NCI-H1436 treated with DMSO at 0.1 percent for 48 hours (cell line): Measurements from ENCODE around the gene OR8B8.
"Not testable (repeated sequence)": the region's sequence is repeated elsewhere in the genome, so short reads cannot be mapped to it uniquely, and the experiment has no call there.

Experiments
- DNase-seq: peaks from one replicate; lab custom pipeline; 2025; lab: John Stamatoyannopoulos, UW

Gene OR8B8, protein sequence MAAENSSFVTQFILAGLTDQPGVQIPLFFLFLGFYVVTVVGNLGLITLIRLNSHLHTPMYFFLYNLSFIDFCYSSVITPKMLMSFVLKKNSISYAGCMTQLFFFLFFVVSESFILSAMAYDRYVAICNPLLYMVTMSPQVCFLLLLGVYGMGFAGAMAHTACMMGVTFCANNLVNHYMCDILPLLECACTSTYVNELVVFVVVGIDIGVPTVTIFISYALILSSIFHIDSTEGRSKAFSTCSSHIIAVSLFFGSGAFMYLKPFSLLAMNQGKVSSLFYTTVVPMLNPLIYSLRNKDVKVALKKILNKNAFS

DNA sequence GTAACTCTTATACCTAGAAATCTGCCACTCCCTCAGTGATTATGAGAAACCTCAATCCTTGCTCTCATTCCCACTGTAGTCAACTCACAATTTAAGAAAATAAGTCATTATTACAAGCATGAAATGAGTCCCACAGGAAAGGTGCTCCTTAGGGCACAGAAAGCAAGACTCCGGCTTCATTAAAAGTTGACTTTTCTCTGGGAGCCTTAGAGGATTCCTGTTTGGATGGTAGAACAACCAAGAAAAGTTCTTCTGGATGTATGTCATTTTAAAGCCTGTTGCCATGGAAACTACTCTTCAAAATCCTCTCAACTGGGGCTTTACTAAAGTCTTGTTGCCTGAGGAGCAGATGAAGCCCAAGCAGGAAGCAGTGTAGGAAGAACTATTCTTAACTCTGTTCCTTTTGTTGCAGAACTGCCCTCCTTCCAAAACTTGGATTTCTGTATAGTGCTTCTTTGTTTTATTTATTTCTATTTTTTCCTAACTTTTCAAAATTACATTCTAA lies at the start of gene OR8B8:
Gene OR8B8, minus strand, starts transcription at position 51 of the 505 bp plus-strand sequence. CDS start 4,611 bp downstream, outside the sequence.
- DNase-seq, result no peak

DNA sequence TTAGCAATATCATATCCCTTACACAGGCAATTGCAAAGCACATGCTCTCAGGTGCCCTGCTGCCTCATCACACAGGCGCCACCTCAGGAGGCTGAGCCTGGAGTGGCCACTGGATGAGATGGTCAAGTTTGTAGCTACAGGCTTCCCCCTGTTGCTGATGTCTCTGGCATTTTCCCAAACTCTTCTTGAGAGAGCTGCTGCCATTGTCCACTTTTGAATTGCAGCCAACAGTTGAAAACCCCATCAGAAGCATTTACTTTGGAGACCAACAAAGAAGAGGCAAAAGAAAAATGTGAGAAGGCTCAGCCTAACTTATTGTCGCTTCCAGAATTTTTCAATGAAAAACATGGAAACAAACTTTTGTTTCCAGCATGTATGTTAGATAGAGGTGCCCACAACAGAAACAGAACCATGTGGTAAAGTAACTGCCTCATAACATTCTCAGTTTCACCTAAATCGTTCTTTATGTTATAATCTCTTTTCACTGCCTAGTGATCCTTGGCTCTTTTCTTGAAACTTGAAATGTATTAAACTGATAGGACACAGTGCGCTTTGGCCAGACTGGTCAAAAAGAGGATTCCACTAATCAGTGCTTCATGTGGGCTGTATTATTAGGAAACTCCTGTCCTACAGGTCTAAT lies 47.6 kb upstream of the OR8B8 start:
- no peak for DNase-seq

DNA sequence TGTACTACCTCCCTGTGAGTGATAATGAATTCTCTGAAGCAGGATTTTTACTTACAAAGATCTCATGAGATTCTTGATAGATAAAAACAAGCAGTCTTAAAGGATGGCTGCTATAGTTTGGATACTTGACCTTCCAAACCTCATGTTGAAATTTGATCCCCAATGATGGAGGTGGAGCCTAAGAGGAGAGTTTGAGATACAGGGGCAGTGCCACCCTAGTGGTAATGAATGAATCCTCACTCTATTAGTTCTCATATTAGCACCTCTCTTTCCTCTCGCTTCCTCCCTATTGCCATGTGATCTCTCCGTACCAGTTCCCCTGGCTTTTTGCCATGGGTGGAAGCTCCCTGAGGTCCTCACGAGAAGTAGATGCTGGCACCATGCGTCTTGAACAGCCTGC lies 37.9 kb upstream of the OR8B8 start:
- no peak for DNase-seq

DNA sequence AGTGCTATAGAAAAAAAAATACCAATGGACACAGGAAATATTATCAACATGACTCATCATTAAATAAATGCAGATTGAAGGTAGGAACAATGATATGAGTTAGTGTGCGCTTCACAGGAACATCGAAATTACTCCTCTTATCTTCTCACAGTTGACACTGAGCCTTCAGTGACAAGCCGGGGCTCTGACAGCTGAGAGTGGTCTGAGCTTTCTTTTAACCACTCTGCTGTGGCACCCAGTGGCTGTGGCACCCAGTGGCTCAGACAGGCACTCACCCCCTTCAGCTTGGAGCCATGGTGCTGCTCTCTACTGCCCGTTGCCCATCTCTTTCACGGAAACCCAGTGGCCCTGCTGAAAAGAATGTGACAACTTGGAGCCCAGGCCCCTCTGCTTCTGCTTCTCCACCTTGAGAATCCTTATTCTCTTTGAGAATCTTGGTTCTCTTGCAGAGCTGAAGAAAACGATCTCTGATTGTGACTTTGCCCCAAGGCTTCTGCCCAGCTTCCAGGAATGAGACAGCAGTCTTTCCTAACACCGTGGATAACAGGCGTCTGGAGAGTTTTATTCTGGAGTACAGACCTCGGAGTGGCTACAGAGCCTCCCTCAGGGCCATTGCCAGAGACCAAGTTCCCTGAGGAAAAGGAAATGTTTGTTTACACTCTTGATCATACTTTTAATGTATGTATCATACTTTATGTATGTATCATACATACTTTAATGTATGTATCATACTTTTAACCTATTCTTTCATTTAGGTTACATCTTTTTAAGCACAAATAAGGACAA lies 37.1 kb upstream of the OR8B8 start:
- no peak for DNase-seq

DNA sequence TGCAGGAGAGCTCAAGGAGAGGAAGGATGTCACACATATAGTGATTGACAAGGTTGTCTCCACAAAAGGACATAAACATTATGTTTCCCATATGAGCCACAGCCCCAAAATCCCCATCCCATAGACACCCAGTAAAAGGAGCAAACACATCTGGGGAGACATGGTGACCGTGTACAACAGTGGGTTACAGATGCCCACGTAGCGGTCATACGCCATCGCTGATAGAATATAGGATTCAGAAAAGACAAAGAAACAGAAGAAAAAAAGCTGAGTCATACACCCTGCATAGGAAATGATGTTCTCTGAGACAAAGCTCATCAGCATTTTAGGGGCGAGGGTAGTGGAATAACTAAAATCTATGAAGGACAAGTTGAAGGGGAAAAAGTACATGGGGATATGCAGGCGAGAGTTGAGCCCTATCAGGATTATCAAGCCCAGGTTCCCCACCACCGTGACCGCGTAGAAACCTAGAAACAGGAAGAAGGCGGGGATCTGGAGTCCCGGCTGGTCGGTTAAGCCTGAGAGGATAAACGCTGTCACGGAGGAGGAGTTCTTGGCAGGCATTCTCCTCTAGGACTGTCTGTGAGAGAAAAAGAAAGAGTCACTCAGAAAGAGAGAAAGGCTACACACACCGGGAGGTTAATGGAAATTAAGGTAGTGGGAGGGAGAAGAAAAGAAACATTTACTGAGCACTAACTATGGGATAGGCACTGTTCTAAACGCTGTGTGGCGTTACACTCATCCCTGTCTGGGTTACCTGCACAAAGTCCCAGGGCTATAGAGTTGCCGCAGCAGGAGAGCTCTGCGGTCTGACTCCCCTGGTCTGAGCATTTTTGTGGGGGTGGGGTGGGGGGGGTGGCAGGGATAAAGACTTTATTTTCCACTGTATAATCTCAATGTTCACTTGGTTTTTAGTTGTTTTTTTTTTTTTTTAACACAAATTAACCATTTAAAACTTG lies 36.1 kb upstream of the OR8B8 start:
- no peak for DNase-seq

DNA sequence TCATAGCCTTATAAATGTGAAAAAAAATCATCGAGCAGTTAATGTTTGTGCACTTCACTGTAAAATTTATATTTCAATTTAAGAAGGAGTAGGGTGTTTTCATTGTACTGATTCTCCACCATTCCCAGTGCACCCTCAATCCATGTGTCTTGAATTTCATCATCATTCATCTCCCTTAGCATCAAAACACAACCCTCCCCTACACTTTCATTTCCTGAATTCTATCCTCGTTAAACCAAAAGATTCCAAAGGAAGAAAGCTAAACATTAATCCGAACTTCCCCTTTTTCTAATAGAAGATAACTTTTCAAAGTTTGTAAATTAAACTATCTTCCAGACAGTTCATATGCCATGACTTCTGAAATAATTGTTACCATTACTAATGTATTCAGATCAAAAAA lies 34.1 kb upstream of the OR8B8 start:
- DNase-seq, result no peak

DNA sequence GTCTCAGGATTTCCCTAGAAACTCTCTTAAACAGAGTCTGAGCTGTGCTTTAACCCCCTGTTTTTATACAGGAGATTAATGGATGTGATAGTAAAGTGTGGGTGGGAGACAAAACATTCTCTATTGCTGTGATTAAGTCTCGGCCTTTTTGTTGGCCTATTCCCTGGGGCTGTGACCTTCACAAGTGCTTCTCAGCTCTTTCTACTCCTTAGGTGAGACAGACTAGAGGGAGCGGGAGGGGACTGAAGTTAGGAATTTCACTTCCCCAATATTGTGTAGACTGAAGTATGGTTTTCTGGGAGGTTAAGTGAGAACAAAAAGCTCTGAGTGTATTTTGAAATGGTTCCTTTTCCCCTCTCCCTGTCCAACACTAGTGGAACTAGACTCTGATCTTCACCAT lies 29.8 kb upstream of the OR8B8 start:
- no peak for DNase-seq

DNA sequence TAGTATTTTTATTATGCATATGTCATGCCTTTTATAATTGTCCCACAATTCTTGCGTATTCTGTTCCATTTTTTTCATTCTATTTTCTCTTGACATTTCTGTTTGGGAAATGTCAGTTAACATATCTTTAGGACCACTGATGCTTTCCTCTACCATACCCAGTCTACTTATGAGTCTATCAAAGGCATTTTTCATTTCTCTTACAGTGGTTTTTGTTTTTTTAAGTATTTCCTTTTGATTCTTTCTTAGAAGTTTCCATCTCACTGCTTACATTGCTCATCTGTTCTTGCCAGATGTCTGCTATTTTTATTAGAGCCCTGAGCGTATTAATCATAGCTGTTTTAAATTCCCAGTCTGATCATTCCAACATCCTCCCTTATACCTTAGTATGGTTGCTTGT lies 29.3 kb upstream of the OR8B8 start:
- DNase-seq, result no peak

DNA sequence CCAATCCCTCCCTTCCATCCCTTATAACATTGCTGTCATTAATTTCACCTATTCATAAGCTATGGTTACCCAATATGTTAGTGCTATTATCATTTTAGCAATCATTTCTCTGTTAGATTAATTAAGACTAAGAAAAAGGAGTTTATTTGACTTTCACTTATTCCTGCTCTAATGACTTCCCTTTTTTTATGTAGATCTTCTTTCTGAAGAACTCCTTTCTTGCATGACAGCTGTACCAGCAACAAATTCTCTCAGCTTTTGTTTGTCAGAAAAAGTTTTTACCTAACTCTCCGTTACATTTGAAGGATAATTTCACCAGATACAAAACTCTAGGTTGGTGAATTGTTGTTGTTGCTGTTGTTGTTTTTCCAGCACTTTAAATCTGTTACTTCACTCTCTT lies 28.6 kb upstream of the OR8B8 start:
- no peak for DNase-seq

DNA sequence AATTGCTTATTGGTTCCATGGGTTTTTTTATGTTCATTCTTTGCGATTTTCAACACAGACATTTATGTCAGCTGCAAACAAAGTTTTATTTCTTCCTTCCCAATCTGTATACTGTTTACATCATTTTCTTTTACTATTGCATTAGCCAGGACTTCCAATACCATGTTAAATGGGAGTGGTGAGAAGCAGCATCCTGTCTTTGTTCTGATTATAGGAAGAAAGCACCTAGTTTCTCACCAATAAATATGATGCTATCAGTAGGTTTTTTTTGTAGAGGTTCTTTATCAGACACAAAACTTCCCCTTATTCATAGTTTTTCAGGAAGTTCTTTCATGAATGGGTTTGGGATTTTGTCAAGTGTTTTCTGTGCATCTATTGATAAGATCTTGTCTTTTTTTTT lies 28.0 kb upstream of the OR8B8 start:
- no peak for DNase-seq

DNA sequence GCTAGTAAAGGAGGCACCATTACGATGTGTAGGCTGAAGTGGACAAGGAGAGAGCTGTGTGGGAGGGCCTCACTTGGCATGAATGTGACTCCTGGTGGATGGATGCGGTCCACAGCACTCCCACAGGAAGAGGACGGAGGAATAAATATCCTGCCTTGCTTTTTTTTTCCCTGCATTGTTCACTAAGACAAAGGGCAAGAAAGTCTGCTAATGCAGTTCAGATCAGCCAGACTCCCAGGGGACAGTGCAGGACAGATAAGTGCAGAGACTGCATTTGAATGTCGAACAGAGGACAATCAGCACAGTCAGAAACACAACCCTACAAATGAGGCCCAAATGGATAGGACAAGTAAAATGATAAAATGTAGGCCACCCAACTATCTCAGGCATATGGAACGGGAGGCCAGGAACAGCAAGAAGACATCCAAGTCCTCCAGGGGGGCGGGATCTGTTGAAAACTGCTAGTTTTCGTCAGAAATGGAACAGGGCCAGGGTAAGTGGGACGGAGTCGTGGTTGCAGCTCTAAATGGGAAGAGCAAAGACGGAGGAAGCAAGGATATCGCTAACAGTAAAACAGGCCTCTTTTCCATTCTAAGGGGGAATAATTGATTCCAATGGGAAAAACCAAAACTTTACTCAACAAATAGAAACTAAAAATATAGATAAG lies 25.2 kb upstream of the OR8B8 start:
- no peak for DNase-seq

DNA sequence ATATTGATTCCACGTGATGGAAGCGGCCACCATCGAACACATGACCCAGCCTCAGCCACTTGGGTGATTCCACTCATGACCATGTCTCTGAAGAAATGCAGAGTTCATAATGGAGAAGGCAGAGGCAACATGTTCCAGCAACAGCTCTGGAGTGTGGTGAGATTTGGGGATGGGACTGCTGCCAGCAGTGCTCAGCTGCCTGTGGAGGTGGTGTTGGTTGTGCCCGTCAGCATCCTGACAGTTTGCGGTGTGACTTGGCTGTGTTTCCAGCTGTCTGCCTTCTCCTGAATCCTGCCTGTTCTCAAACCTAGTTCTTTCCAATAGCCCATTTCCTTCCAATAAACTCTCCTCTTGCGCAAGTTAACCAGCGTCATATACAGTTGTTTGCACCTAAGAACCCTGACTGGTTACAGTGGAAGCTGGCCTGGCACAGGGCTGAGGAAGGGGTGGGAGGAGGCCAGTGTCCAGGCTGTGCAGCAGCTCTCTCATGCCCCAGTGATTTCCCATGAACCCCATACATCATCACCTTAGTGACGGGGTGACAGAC lies 22.0 kb upstream of the OR8B8 start:
- DNase-seq, result no peak

DNA sequence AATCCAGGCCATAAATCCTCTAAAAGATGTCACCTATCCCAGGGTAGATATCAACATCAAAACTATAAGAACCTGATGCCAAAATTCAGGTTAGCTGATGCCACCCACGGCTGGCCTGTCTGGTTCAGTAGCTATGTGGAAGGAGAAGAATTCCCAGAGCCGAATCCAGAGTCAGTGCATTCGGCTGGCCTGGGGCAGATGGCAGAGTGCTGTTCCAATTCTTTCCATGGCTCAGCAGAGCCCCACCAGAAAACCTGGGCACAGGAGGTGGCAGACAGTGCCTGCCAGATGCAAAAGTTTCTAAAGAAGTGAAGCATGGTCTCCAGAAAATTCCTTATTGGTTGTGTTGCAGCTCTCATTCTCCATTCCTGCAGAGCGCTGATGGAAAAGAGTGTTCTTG lies 19.9 kb upstream of the OR8B8 start:
- DNase-seq, result no peak

DNA sequence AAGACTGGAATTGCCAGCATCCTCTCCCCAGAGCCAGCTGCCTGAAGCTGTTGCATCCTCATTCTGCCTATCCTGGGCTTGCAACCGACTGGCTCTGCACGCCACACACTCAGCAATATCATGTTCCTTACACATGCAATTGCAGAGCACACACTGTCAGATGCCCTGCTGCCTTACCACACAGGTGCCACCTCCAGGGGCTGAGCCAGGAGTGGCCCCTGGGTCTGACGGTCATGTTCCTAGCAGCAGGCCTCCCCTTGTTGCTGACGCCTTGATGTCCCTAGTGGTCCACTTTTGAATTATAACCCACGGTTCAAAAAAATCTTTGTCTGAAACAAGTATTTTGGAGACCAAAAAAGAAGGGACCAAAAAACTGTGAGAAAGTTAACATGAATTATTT lies 18.5 kb upstream of the OR8B8 start:
- no peak for DNase-seq

DNA sequence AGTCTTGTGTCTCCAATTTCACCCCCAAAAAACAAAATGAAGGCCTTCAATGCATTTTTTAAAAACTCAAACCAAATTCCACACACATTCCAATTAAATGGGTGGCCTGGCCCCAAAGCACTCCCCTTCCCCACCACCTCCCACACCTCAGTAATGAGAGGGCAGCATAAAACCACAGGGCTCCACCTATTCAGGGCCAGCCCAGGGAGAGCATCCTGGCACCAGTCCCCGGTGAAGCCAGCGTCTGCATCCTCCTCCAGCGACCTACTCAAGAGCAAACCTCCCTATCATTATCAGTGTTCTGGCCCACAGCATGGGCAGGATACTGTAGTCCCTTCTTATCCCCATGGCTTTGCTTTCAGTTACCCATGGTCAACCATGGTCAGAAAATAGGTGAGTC lies 17.8 kb upstream of the OR8B8 start:
- DNase-seq, result no peak

DNA sequence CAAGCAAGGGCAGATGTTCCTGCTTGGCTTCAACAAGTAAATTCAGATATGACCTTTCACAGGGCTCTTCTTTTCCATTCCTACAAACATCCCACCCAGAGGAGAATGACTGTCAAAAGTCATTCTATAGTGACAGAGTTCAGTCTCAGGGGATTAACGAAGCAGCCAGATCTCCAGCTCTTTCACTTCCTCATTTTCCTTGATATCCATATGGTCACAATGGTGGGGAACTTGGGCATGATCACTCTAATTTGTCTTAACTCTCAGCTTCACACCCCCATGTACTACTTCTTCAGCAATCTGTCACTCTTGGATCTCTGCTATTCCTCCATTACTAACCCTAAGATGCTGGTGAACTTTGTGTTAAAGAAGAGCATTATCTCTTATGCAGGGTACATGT lies 15.0 kb upstream of the OR8B8 start:
- DNase-seq, result no peak

DNA sequence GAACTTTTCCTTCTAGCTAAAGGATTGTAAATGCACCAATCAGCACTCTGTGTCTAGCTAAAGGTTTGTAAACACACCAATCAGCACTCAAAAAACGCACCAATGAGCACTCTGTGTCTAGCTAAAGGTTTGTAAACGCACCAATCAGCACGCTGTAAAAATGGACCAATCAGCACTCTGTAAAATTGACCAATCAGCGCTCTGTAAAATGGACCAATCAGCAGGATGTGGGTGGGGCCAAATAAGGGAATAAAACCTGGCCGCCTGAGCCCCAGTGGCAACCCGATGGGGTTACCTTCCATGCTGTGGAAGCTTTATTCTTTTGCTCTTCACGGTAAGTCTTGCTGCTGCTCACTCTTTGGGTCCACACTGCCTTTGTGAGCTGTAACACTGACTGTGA lies 13.9 kb upstream of the OR8B8 start:
- DNase-seq, result not testable (repeated sequence)

DNA sequence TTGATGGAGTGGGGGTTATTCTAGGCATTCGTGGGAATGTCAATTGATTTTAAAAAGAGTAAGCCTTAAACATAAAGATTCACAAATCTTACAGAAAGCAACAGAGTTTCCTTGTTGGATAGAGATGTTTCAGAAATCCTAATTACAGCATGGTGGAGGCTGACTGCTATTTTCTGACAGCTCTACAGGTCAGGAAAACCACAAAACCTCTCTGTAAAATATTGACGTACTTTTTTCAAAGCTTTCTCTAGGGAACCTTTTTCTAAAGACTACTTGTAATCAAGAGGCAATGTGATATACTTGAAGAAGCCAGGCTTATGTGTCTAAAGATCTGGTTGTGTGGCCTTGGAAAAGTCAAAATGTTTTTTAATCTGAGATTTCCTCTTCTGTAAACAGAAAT lies 9.1 kb upstream of the OR8B8 start:
- DNase-seq, result no peak

DNA sequence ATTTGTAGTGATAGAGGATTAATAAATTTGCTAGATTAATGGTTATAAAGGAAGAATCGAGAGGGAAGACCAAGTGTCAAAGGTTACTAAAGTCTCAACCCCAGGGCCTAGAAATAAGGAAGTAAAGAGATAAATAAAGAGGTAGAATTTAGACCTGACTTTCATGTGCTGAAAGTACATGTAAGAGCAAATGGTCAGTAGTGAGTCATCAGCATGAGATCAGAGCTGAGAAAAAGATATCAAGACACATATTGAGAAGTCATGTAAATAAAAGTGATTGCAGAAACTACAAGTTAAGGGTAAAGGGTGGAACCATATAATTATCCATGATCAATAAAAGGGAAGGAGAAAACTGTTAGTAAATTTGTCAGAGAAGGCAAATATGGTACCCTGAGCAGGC lies 1.4 kb upstream of the OR8B8 start:
- no peak for DNase-seq

DNA sequence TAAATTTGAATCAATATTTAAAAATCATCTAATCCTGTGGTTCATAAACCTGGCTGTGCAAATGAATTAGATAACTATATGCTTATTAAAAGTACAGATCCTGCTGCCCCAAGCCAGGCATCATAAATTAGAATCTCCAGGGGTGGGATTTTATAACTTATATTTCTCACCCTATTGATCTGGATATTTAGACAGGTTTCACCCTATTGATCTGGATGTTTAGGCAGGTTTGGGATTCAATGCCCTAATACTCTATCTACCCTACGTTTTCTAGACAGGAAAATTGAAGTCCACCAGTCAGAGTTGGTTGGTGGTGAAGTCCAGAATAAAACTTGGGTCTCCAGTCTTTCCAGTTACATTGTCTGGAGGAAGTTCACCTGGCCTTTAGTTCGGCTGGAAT lies 2.6 kb downstream of the OR8B8 start:
- DNase-seq, result no peak

DNA sequence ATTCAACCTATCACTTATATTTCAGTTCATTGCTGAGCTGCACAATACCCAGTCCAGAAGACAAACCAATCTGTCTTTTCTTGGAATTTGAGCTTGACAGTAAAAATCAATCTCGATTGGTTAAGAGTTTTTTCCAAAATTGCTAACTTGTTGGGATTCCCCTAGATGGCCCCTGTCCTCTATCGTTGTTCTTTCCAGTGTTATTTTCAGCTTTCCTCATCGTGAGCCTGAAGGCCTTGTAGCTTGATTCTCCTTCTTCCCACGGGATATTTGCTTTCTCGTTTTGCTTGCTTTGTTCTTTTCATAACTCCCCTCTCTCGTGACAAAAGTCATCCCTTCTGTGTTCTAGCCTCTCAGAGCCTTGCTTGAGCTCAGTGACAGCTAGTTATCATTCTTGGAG lies 3.1 kb downstream of the OR8B8 start:
- no peak for DNase-seq
